ENCODE data around the gene FOXF1. TPM values are rescaled to one million over a fixed set of nuclear protein-coding genes. Genes with fewer than 3 reads are reported as not detected.

The FOXF1 gene
- total and polyA plus RNA-seq, 2 of the 13 experiments (the other 11 are each of a cell fraction or from before 2014, with no cell fraction given), result not detected

- no peak for TF ChIP-seq REST (IDR thresholded peaks at IDR 0.05; ENCODE audit: borderline replicate concordance in 1 of 2, low read depth in 1 of 2, low read length in 2 of 2)
- TF ChIP-seq, protein P1, sequence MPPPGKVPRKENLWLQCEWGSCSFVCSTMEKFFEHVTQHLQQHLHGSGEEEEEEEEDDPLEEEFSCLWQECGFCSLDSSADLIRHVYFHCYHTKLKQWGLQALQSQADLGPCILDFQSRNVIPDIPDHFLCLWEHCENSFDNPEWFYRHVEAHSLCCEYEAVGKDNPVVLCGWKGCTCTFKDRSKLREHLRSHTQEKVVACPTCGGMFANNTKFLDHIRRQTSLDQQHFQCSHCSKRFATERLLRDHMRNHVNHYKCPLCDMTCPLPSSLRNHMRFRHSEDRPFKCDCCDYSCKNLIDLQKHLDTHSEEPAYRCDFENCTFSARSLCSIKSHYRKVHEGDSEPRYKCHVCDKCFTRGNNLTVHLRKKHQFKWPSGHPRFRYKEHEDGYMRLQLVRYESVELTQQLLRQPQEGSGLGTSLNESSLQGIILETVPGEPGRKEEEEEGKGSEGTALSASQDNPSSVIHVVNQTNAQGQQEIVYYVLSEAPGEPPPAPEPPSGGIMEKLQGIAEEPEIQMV (CRISPR knock-in tag; IDR thresholded peaks at IDR 0.05; ENCODE audit: low read depth), result no peak
- TF ChIP-seq, protein P2, sequence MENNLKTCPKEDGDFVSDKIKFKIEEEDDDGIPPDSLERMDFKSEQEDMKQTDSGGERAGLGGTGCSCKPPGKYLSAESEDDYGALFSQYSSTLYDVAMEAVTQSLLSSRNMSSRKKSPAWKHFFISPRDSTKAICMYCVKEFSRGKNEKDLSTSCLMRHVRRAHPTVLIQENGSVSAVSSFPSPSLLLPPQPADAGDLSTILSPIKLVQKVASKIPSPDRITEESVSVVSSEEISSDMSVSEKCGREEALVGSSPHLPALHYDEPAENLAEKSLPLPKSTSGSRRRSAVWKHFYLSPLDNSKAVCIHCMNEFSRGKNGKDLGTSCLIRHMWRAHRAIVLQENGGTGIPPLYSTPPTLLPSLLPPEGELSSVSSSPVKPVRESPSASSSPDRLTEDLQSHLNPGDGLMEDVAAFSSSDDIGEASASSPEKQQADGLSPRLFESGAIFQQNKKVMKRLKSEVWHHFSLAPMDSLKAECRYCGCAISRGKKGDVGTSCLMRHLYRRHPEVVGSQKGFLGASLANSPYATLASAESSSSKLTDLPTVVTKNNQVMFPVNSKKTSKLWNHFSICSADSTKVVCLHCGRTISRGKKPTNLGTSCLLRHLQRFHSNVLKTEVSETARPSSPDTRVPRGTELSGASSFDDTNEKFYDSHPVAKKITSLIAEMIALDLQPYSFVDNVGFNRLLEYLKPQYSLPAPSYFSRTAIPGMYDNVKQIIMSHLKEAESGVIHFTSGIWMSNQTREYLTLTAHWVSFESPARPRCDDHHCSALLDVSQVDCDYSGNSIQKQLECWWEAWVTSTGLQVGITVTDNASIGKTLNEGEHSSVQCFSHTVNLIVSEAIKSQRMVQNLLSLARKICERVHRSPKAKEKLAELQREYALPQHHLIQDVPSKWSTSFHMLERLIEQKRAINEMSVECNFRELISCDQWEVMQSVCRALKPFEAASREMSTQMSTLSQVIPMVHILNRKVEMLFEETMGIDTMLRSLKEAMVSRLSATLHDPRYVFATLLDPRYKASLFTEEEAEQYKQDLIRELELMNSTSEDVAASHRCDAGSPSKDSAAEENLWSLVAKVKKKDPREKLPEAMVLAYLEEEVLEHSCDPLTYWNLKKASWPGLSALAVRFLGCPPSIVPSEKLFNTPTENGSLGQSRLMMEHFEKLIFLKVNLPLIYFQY (CRISPR knock-in tag; IDR thresholded peaks at IDR 0.05; ENCODE audit: borderline replicate concordance), result no peak
- no peak for TF ChIP-seq ZNF775 (CRISPR knock-in tag; IDR thresholded peaks at IDR 0.05; ENCODE audit: borderline replicate concordance)
- TF ChIP-seq NR1H2 (CRISPR knock-in tag; IDR thresholded peaks at IDR 0.05; ENCODE audit: borderline replicate concordance, low read depth), result no peak
- TF ChIP-seq IKZF5 (CRISPR knock-in tag; IDR thresholded peaks at IDR 0.05), result no peak
- TF ChIP-seq ZBTB21 (CRISPR knock-in tag; IDR thresholded peaks at IDR 0.05), result no peak
- no peak for TF ChIP-seq ZNF691 (CRISPR knock-in tag; IDR thresholded peaks at IDR 0.05; ENCODE audit: borderline replicate concordance, low read depth)
- TF ChIP-seq, protein P3, sequence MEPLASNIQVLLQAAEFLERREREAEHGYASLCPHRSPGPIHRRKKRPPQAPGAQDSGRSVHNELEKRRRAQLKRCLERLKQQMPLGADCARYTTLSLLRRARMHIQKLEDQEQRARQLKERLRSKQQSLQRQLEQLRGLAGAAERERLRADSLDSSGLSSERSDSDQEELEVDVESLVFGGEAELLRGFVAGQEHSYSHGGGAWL (CRISPR knock-in tag; IDR thresholded peaks at IDR 0.05), result no peak
- TF ChIP-seq NFYC (CRISPR knock-in tag; IDR thresholded peaks at IDR 0.05), result no peak
- no peak for TF ChIP-seq HOMEZ (CRISPR knock-in tag; IDR thresholded peaks at IDR 0.05; ENCODE audit: low read depth)
- no peak for TF ChIP-seq ZFP36L2 (CRISPR knock-in tag; IDR thresholded peaks at IDR 0.05)
- no peak for TF ChIP-seq TSC22D2 (CRISPR knock-in tag; IDR thresholded peaks at IDR 0.05; ENCODE audit: borderline replicate concordance)
Measured at GRCh38 chr16:86517652-86518258, 7.4 kb downstream of the FOXF1 start (continued).

Data from HepG2 (cell line).